GM12878 (cell line): ENCODE data around the gene CHN2. TPM values are rescaled to one million over a fixed set of nuclear protein-coding genes. Genes with fewer than 3 reads are reported as not detected.

Experiments used
- ATAC-seq: fragments of 200-7000 bp; cut with Tn5 transposase; 3 replicates; pipeline ENCODE4 v1.9.1; 2020; ENCODE audit warnings: mild to moderate bottlenecking, moderate library complexity
- BruUV-seq: library from RNA; stranded (reverse); fragments of 400-500 nt; replicated peaks from 2 replicates; lab custom pipeline; 2021; lab: Mats Ljungman, UMichigan
- CTCF ChIA-PET: fragments of 300-600 bp; sonication (Branson Sonifier 250); formaldehyde crosslinking; extraction: SDS; loops from one replicate; lab custom pipeline; 2021; ENCODE audit warnings: inconsistent platforms; lab: Yijun Ruan, JAX
- POLR2A ChIA-PET: fragments of 350-600 bp; formaldehyde crosslinking; extraction: SDS; loops from one replicate; lab custom pipeline; 2021; ENCODE audit warnings: inconsistent platforms; lab: Charles Lee
- RAD21 ChIA-PET: fragments of 300-600 bp; sonication (Branson Sonifier 250); formaldehyde crosslinking; loops from one replicate; lab custom pipeline; 2023; ENCODE audit warnings: antibody characterized with exemption; ENCODE audit not compliant: unreplicated experiment; lab: Charles Lee
- SMC1A ChIA-PET: fragments of 300-600 bp; sonication (Branson Sonifier 250); formaldehyde crosslinking; loops from one replicate; lab custom pipeline; 2023; ENCODE audit not compliant: unreplicated experiment, uncharacterized antibody; lab: Charles Lee
- DNase-seq: peaks from one replicate; pipeline ENCODE4 v3.0.0-alpha.2; 2011; ENCODE audit warnings: low read depth, low spot score
- FAIRE-seq: peaks from 3 replicates; lab custom pipeline; 2011; peaks lifted over from hg19 to GRCh38; lab: Jason Lieb, UNC
- H2AFZ ChIP-seq: 2 replicates; pipeline ENCODE4 v1.6.0; 2011; ENCODE audit warnings: low read depth, low read length, control low read depth; ENCODE audit not compliant: control insufficient read depth
- H3K27ac ChIP-seq: 2 replicates; pipeline ENCODE4 v1.5.1; 2011; ENCODE audit warnings: control low read depth; ENCODE audit not compliant: control insufficient read depth, insufficient read depth
- H3K27me3 ChIP-seq, 2 experiments: replicated peaks in 1 of 2; 2 replicates each; pipeline versions ENCODE4 v1.6.0 to v1.6.1; 2011; ENCODE audit warnings: low read length in 1 of 2; ENCODE audit not compliant: control insufficient read depth in 2 of 2, insufficient read depth in 2 of 2
- H3K36me3 ChIP-seq, 2 experiments: 2 replicates each; pipeline ENCODE4 v1.5.1; 2011; ENCODE audit warnings: low read length in 1 of 2; ENCODE audit not compliant: control insufficient read depth in 2 of 2, insufficient read depth in 2 of 2
- H3K4me1 ChIP-seq: 2 replicates; pipeline ENCODE4 v1.6.1; 2011; ENCODE audit warnings: mild to moderate bottlenecking, low read length, moderate library complexity, mixed read lengths; ENCODE audit not compliant: control insufficient read depth, insufficient read depth
- H3K4me2 ChIP-seq: 2 replicates; pipeline ENCODE4 v1.6.0; 2011; ENCODE audit warnings: control low read depth; ENCODE audit not compliant: control insufficient read depth, insufficient read depth
- H3K4me3 ChIP-seq: fragments of 200-600 bp; sonication (generic); 2 replicates; pipeline ENCODE4 v1.5.1; 2016
- H3K79me2 ChIP-seq: 2 replicates; pipeline ENCODE4 v1.6.0; 2011; ENCODE audit warnings: low read length; ENCODE audit not compliant: control insufficient read depth, insufficient read depth
- H3K9ac ChIP-seq: 2 replicates; pipeline ENCODE4 v1.8.0; 2011; ENCODE audit warnings: low read length, control low read depth, mixed read lengths; ENCODE audit not compliant: control insufficient read depth, insufficient read depth
- H3K9me3 ChIP-seq: replicated peaks from 3 replicates; pipeline ENCODE4 v1.5.1; 2011; ENCODE audit warnings: mild to moderate bottlenecking, low read length; ENCODE audit not compliant: control insufficient read depth, insufficient read depth
- H4K20me1 ChIP-seq: 2 replicates; pipeline ENCODE4 v1.6.0; 2011; ENCODE audit not compliant: control insufficient read depth, insufficient read depth
- BACH1 ChIP-seq: fragments of 450-650 bp; IDR thresholded peaks from 2 replicates; pipeline ENCODE4 v1.6.1; 2017; ENCODE audit warnings: mild to moderate bottlenecking, borderline replicate concordance
- BCLAF1 ChIP-seq: fragments of 450-650 bp; IDR thresholded peaks from 2 replicates; pipeline ENCODE4 v1.6.1; 2017; ENCODE audit warnings: antibody characterized with exemption, mild to moderate bottlenecking, moderate library complexity
- CBX3 ChIP-seq: fragments of 200-600 bp; sonication (generic); IDR thresholded peaks from 2 replicates; pipeline ENCODE4 v1.6.1; 2016; ENCODE audit warnings: low read depth, borderline replicate concordance
- ETV6 ChIP-seq, 2 experiments: fragments of 450-650 bp in 1 of 2; IDR thresholded peaks in 1 of 2; conservative IDR thresholded peaks in 1 of 2; 2 replicates each; pipeline ENCODE4 v1.6.1; 2014; ENCODE audit warnings: antibody characterized with exemption in 1 of 2, borderline replicate concordance in 1 of 2, low read depth in 1 of 2, mild to moderate bottlenecking in 1 of 2, moderate library complexity in 1 of 2
- GABPA ChIP-seq: IDR thresholded peaks from 2 replicates; pipeline ENCODE4 v1.6.1; 2014; ENCODE audit warnings: antibody characterized with exemption, low read depth, mild to moderate bottlenecking, inconsistent platforms
- HCFC1 ChIP-seq: fragments of 150-350 bp; IDR thresholded peaks from 2 replicates; pipeline ENCODE4 v1.6.1; 2014; ENCODE audit warnings: low read length
- HDAC6 ChIP-seq: fragments of 200-600 bp; sonication (generic); IDR thresholded peaks from one replicate; pipeline ENCODE4 v1.8.0; 2017; ENCODE audit warnings: antibody characterized with exemption; ENCODE audit not compliant: unreplicated experiment
- IKZF1 ChIP-seq: fragments of 450-650 bp; conservative IDR thresholded peaks from 2 replicates; pipeline ENCODE4 v1.6.1; 2017; ENCODE audit warnings: antibody characterized with exemption, mild to moderate bottlenecking
- MXI1 ChIP-seq: fragments of 150-350 bp; IDR thresholded peaks from 2 replicates; pipeline ENCODE4 v1.6.1; 2011; ENCODE audit warnings: low read depth, mild to moderate bottlenecking, inconsistent platforms, low read length, improper control_type of control experiment
- PKNOX1 ChIP-seq: fragments of 450-650 bp; IDR thresholded peaks from 2 replicates; pipeline ENCODE4 v1.6.1; 2016; ENCODE audit warnings: mild to moderate bottlenecking
- POLR2A ChIP-seq: IDR thresholded peaks from 2 replicates; pipeline ENCODE4 v1.6.1; 2011; ENCODE audit warnings: low read depth, mild to moderate bottlenecking, low read length
- STAT1 ChIP-seq: fragments of 450-650 bp; conservative IDR thresholded peaks from 2 replicates; pipeline ENCODE4 v1.6.1; 2014; ENCODE audit warnings: antibody characterized with exemption, mild to moderate bottlenecking
- YY1 ChIP-seq: IDR thresholded peaks from 2 replicates; pipeline ENCODE4 v1.6.1; 2011; ENCODE audit warnings: low read depth, mild to moderate bottlenecking, low read length
- ZNF207 ChIP-seq: fragments of 450-650 bp; IDR thresholded peaks from 2 replicates; pipeline ENCODE4 v1.6.1; 2014; ENCODE audit warnings: antibody characterized with exemption, mild to moderate bottlenecking, borderline replicate concordance
- WGBS: methylation state at CpG from one replicate; pipeline ENCODE4 v1.1.6; 2016; ENCODE audit warnings: low lambda C conversion rate; ENCODE audit not compliant: insufficient replicate concordance, insufficient coverage; ENCODE audit errors: missing lambda C conversion rate; 5-methylcytosine and 5-hydroxymethylcytosine counted together
- in situ Hi-C: fragments of 300-500 bp; cut with MboI; formaldehyde crosslinking; loops from 9 replicates; pipeline ENCODE4 v1.14.3; 2018; ENCODE audit warnings: mixed read lengths
- intact Hi-C: fragments of 100-400 bp; cut with micrococcal nuclease; formaldehyde crosslinking; loops from one replicate; pipeline ENCODE4 v1.14.2; 2022; ENCODE audit not compliant: unreplicated experiment
- polyA plus RNA-seq, 11 experiments: library from polyadenylated mRNA; depleted of rRNA in 4 of 11; unstranded in 6 of 11; stranded (reverse) in 5 of 11; fragments of >200 nt; fragmentation: Nextera tagmentation in 4 of 11; fragmentation: Illumina TruSeq in 1 of 11; extraction: Ambion mirVana in 4 of 11; extraction: Trizol in 1 of 11; gene quantifications; 1 replicate in 1 of 11; 2 replicates in 10 of 11; pipeline versions ENCODE4 v1.2.1 to v1.2.3, GENCODE V29; 2011 to 2016; ENCODE audit warnings: inconsistent platforms in 2 of 11, missing spikeins in 2 of 11, low read depth in 1 of 11
- total RNA-seq, 4 experiments: library from RNA; depleted of rRNA in 3 of 4; stranded (reverse); fragments of >200 nt in 3 of 4; fragmentation: Illumina TruSeq in 1 of 4; extraction: Trizol in 1 of 4; gene quantifications; 2 replicates each; pipeline versions ENCODE4 v1.2.1 to v1.2.3, GENCODE V29; 2013 to 2021
- TF ChIP-seq, protein P1 (sequence below): fragments of 450-650 bp; formaldehyde crosslinking; IDR thresholded peaks from 2 replicates; pipeline ENCODE4 v1.4.0; 2022; ENCODE audit warnings: mild to moderate bottlenecking, moderate library complexity
- TF ChIP-seq, protein P2 (sequence below), 3 experiments: IDR thresholded peaks in 2 of 3; conservative IDR thresholded peaks in 1 of 3; 2 replicates each; pipeline ENCODE4 v1.5.1; 2011; ENCODE audit warnings: low read depth in 3 of 3, low read length in 3 of 3, mild to moderate bottlenecking in 3 of 3, control low read depth in 2 of 3, moderate library complexity in 2 of 3, inconsistent platforms in 1 of 3, mixed read lengths in 1 of 3; ENCODE audit not compliant: control insufficient read depth in 2 of 3, insufficient read depth in 1 of 3; ENCODE audit errors: extremely low read depth in 1 of 3

Gene CHN2
- total and polyA plus RNA-seq, 10 of the 15 experiments (the other 5 are each of a cell fraction or from before 2014, with no cell fraction given) = 0.11 to 3.8 (median 0.37) TPM; not detected in 2

GRCh38 chr7:29247963-29248236, 53.3 kb downstream of the CHN2 start:
- no TSS peak for BruUV-seq
- H3K27me3 ChIP-seq = no peaks in the 10 kb centered on the region; a peak in 1 of 4 replicates
- H3K27ac ChIP-seq = no peak overlapping the region
- no peak for ATAC-seq
- H3K4me1 ChIP-seq = no peaks in the 10 kb centered on the region
- ChIA-PET POLR2A (no interaction called here), RAD21 (no interaction called here), CTCF (no interaction called here), SMC1A (interaction anchor here (1.5 kb wide), 1 partner anchor 58 kb away, joined by 3 read pairs; no protein-coding TSS in a partner anchor)
- no peak overlapping the region for H3K9ac ChIP-seq
- 7% methylated on average over 3 of the region's 3 CpGs for WGBS
- in situ Hi-C loops = no loop called here
- intact Hi-C loops = no loop called here
- no peak overlapping the region for H2AFZ ChIP-seq
- no peaks in the 10 kb centered on the region; the same call in 1 of the 2 replicates for H4K20me1 ChIP-seq
- no peak for DNase-seq
- no peak for FAIRE-seq
- no peak overlapping the region for H3K4me2 ChIP-seq
- no peak overlapping the region for H3K4me3 ChIP-seq
- H3K79me2 ChIP-seq = no peaks in the 10 kb centered on the region
- H3K9me3 ChIP-seq = no peaks in the 10 kb centered on the region
- no peaks in the 10 kb centered on the region for H3K36me3 ChIP-seq
- TF ChIP-seq ETV6 (conservative IDR thresholded peaks at IDR 0.05 in 1 of 2, IDR thresholded peaks at IDR 0.05 in 1 of 2; ENCODE audit: borderline replicate concordance in 1 of 2, low read depth in 1 of 2) (no peak), STAT1 (no peak), CBX3 (no peak), HDAC6 (no peak), MXI1 (no peak), PKNOX1 (no peak), YY1 (no peak), IKZF1 (no peak), HCFC1 (no peak), BACH1 (no peak), ZNF207 (no peak), BCLAF1 (no peak), POLR2A (no peak), GABPA (no peak)
- TF ChIP-seq, protein P1, sequence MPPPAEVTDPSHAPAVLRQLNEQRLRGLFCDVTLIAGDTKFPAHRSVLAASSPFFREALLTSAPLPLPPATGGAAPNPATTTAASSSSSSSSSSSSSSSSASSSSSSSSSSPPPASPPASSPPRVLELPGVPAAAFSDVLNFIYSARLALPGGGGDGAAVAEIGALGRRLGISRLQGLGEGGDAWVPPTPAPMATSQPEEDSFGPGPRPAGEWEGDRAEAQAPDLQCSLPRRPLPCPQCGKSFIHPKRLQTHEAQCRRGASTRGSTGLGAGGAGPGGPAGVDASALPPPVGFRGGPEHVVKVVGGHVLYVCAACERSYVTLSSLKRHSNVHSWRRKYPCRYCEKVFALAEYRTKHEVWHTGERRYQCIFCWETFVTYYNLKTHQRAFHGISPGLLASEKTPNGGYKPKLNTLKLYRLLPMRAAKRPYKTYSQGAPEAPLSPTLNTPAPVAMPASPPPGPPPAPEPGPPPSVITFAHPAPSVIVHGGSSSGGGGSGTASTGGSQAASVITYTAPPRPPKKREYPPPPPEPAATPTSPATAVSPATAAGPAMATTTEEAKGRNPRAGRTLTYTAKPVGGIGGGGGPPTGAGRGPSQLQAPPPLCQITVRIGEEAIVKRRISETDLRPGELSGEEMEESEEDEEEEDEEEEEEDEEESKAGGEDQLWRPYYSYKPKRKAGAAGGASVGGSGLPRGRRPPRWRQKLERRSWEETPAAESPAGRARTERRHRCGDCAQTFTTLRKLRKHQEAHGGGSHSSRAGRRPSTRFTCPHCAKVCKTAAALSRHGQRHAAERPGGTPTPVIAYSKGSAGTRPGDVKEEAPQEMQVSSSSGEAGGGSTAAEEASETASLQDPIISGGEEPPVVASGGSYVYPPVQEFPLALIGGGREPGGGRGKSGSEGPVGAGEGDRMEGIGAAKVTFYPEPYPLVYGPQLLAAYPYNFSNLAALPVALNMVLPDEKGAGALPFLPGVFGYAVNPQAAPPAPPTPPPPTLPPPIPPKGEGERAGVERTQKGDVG (CRISPR knock-in tag) = no peak
- TF ChIP-seq, protein P2, sequence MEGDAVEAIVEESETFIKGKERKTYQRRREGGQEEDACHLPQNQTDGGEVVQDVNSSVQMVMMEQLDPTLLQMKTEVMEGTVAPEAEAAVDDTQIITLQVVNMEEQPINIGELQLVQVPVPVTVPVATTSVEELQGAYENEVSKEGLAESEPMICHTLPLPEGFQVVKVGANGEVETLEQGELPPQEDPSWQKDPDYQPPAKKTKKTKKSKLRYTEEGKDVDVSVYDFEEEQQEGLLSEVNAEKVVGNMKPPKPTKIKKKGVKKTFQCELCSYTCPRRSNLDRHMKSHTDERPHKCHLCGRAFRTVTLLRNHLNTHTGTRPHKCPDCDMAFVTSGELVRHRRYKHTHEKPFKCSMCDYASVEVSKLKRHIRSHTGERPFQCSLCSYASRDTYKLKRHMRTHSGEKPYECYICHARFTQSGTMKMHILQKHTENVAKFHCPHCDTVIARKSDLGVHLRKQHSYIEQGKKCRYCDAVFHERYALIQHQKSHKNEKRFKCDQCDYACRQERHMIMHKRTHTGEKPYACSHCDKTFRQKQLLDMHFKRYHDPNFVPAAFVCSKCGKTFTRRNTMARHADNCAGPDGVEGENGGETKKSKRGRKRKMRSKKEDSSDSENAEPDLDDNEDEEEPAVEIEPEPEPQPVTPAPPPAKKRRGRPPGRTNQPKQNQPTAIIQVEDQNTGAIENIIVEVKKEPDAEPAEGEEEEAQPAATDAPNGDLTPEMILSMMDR (IDR thresholded peaks at IDR 0.05 in 2 of 3, conservative IDR thresholded peaks at IDR 0.05 in 1 of 3; ENCODE audit: control insufficient read depth in 2 of 3, extremely low read depth in 1 of 3, insufficient read depth in 1 of 3, low read depth in 3 of 3, low read length in 3 of 3) = no peak
